DND-41 (cell line): ENCODE measurements around the gene NR5A2.

ENCODE experiments used
- ATAC-seq: fragments of 200-7000 bp; cut with Tn5 transposase; 3 replicates; pipeline ENCODE4 v1.9.1; 2021; ENCODE audit warnings: low read depth; ENCODE audit not compliant: insufficient read depth
- DNase-seq: peaks from one replicate; pipeline ENCODE4 v3.0.0-alpha.2; 2020
- H2AFZ ChIP-seq: 2 replicates; pipeline ENCODE4 v1.6.0; 2012; ENCODE audit warnings: low read depth, low read length
- H3K27ac ChIP-seq: 2 replicates; pipeline ENCODE4 v1.5.1; 2012; ENCODE audit warnings: low read length, inconsistent platforms
- H3K27me3 ChIP-seq: fragments of 200-600 bp; sonication (generic); 2 replicates; pipeline ENCODE4 v1.6.0; 2012; ENCODE audit warnings: low read length, mild to moderate bottlenecking, inconsistent platforms; ENCODE audit not compliant: insufficient read depth, poor library complexity
- H3K36me3 ChIP-seq: 2 replicates; pipeline ENCODE4 v1.5.1; 2012; ENCODE audit warnings: low read length, inconsistent platforms; ENCODE audit not compliant: insufficient read depth
- H3K4me1 ChIP-seq: 2 replicates; pipeline ENCODE4 v1.5.1; 2012; ENCODE audit warnings: mild to moderate bottlenecking, low read length; ENCODE audit not compliant: insufficient read depth
- H3K4me2 ChIP-seq: 2 replicates; pipeline ENCODE4 v1.6.0; 2012; ENCODE audit warnings: mild to moderate bottlenecking, moderate library complexity, low read length, inconsistent platforms; ENCODE audit not compliant: insufficient read depth
- H3K4me3 ChIP-seq, 2 experiments: fragments of 200-600 bp in 1 of 2; shearing (Covaris generic) in 1 of 2; 2 replicates each; pipeline ENCODE4 v1.5.1; 2012 to 2016; ENCODE audit warnings: inconsistent platforms in 2 of 2, low read length in 2 of 2, mild to moderate bottlenecking in 2 of 2, low read depth in 1 of 2, moderate library complexity in 1 of 2
- H3K79me2 ChIP-seq: 2 replicates; pipeline ENCODE4 v1.6.0; 2012; ENCODE audit warnings: low read length, inconsistent platforms; ENCODE audit not compliant: insufficient read depth
- H3K9ac ChIP-seq: 2 replicates; pipeline ENCODE4 v1.6.0; 2012; ENCODE audit warnings: low read depth, mild to moderate bottlenecking, inconsistent platforms, low read length, moderate library complexity
- H3K9me3 ChIP-seq: 2 replicates; pipeline ENCODE4 v1.5.1; 2012; ENCODE audit warnings: low read length, moderate library complexity, mild to moderate bottlenecking, inconsistent platforms; ENCODE audit not compliant: insufficient read depth, severe bottlenecking
- H4K20me1 ChIP-seq: 2 replicates; pipeline ENCODE4 v1.6.0; 2012; ENCODE audit warnings: low read length; ENCODE audit not compliant: insufficient read depth
- EZH2 ChIP-seq: IDR thresholded peaks from 3 replicates; pipeline ENCODE4 v1.6.1; 2012; ENCODE audit warnings: borderline replicate concordance, low read depth, mild to moderate bottlenecking, moderate library complexity, low read length, inconsistent platforms; ENCODE audit not compliant: severe bottlenecking
- TF ChIP-seq, protein P1 (sequence below): IDR thresholded peaks from 2 replicates; pipeline ENCODE4 v1.5.1; 2012; ENCODE audit warnings: borderline replicate concordance, low read length, moderate library complexity, mild to moderate bottlenecking; ENCODE audit not compliant: poor library complexity, severe bottlenecking; ENCODE audit errors: extremely low read depth

Gene NR5A2

DNA sequence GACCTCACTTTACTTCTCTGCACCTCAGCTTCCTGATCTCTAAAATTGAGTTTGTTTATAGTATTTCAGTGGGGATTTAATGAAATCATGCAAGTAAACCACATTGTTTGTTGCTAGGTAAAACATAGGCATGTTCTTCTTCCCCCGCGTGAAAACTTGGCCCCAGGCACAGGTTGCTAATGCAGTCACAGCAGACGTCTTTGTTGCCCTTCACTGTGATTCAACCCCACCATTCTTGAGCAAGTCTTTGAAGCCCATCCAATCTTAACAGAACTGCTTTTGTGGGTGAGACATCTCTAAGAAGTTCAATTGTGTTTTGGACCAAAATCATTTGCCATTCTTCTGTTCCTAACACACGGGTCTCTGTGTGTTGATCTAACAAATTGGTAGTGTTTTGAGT is 196.8 kb downstream of the NR5A2 start:
- Histone ChIP-seq H3K4me2 (no peak overlapping the region), H3K27ac (no peak overlapping the region), H4K20me1 (no peaks in the 10 kb centered on the region), H3K27me3 (peaks cover 16% of the 10 kb centered on the region), H3K36me3 (no peaks in the 10 kb centered on the region), H3K9ac (no peak overlapping the region), H3K4me1 (peaks cover 7% of the 10 kb centered on the region), H3K79me2 (no peaks in the 10 kb centered on the region), H2AFZ (no peak overlapping the region), H3K4me3 (no peak overlapping the region), H3K9me3 (no peaks in the 10 kb centered on the region)
- ATAC-seq (no peak), DNase-seq (no peak)
- TF ChIP-seq EZH2: no peak
- TF ChIP-seq, protein P1, sequence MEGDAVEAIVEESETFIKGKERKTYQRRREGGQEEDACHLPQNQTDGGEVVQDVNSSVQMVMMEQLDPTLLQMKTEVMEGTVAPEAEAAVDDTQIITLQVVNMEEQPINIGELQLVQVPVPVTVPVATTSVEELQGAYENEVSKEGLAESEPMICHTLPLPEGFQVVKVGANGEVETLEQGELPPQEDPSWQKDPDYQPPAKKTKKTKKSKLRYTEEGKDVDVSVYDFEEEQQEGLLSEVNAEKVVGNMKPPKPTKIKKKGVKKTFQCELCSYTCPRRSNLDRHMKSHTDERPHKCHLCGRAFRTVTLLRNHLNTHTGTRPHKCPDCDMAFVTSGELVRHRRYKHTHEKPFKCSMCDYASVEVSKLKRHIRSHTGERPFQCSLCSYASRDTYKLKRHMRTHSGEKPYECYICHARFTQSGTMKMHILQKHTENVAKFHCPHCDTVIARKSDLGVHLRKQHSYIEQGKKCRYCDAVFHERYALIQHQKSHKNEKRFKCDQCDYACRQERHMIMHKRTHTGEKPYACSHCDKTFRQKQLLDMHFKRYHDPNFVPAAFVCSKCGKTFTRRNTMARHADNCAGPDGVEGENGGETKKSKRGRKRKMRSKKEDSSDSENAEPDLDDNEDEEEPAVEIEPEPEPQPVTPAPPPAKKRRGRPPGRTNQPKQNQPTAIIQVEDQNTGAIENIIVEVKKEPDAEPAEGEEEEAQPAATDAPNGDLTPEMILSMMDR: no peak

DNA sequence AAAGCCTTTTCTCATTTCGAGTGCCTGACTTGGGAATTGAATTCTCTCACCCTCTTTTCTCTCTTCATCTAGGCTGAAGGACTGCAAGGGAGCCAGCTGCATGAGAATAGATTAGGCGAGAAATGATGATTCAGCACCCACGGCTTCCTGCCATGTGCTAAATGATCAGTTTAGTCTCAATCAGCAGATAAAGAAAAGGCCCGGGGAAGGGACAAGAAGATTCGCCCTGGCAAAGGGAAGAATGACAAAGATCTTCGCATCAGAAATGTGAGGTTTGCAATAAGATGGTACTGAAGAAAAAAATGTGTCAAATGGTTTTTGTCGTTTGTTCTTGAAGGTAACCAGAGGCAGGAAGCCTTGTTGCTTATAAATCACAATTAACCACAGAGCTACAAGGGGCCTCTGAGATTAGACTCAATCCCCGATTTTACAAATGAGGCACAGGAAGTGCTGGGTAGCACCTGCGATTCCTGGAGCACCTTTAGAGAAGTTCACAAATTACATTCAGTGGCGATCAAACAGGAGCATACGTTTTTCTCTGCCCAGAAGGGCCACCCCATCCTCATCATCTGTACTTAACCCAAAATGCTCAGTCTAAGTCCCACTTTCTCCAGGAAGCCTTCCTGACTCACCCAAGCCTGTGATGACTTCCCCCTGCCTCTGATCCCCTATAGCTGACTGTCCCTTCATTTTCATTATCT is 198.9 kb downstream of the NR5A2 start:
- H2AFZ ChIP-seq: no peak overlapping the region
- H3K27me3 ChIP-seq: peaks cover 16% of the 10 kb centered on the region
- peaks cover 7% of the 10 kb centered on the region for H3K4me1 ChIP-seq
- no peak overlapping the region for H3K4me2 ChIP-seq
- no peaks in the 10 kb centered on the region for H3K9me3 ChIP-seq
- ATAC-seq: peak; percentile 42; the same call in 1 of the 3 replicates
- DNase-seq: peak; percentile 14
- no peak overlapping the region for H3K4me3 ChIP-seq
- no peaks in the 10 kb centered on the region for H3K79me2 ChIP-seq
- TF ChIP-seq EZH2: no peak
- TF ChIP-seq, protein P1: no peak
- no peak overlapping the region for H3K9ac ChIP-seq
- H4K20me1 ChIP-seq: no peaks in the 10 kb centered on the region
- H3K27ac ChIP-seq: no peak overlapping the region
- no peaks in the 10 kb centered on the region for H3K36me3 ChIP-seq

DNA sequence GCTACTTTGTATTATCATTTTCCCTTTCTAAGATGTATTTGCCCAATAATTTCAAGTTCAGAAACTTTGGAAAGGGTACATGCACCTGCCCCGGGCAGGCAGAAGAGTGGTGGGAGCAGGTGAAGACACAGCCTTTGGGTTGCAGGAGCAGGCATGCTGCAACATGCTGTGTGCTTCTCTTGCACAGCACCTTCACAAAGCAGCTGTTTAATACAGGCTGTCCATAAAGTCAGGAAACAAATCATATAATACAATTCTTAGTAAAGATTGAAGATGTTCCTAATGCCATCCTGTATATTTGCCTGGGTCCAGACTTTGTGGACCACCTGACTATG is 199.4 kb downstream of the NR5A2 start:
- Histone ChIP-seq H3K36me3 (no peaks in the 10 kb centered on the region), H3K27ac (no peak overlapping the region), H3K27me3 (peaks cover 16% of the 10 kb centered on the region), H3K4me1 (peaks cover 7% of the 10 kb centered on the region), H3K9me3 (no peaks in the 10 kb centered on the region), H3K9ac (no peak overlapping the region), H3K4me3 (no peak overlapping the region), H3K4me2 (no peak overlapping the region), H3K79me2 (no peaks in the 10 kb centered on the region), H2AFZ (no peak overlapping the region), H4K20me1 (no peaks in the 10 kb centered on the region)
- DNase-seq (no peak), ATAC-seq (no peak)
- no peak for TF ChIP-seq EZH2
- TF ChIP-seq, protein P1: no peak
